CD4-positive, alpha-beta T cell treated with Interleukin-21 for 1 hour (primary cell): ENCODE data around the gene S100A12.

ENCODE experiments used
- DNase-seq: peaks from one replicate; pipeline ENCODE4 v3.0.0-alpha.2; 2020

The S100A12 gene

DNA sequence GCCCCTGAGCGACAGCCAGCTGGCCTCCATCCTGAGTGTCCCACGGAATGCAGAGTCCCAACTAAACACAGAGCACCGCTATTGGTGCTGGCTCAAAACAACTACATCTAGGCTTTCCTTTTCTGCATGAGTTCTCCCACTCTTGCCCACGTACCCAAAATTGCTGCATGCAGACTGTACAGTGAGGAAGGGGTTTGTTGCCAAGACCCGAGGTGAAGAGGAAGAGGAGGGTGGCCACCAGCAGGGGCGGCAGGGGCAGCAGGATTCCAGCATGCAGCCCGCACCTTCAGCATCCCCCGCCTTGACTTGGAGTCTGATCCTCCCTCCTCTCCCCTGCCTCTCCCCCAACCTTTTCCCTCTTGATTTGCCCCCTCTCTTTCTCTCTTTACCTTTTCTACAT lies 9.7 kb downstream of the S100A12 start:
- no peak for DNase-seq

GRCh38 chr1:153364766-153365666 lies 10.4 kb downstream of the S100A12 start:
- no peak for DNase-seq

GRCh38 chr1:153364156-153364555 lies 11.3 kb downstream of the S100A12 start:
- no peak for DNase-seq

DNA sequence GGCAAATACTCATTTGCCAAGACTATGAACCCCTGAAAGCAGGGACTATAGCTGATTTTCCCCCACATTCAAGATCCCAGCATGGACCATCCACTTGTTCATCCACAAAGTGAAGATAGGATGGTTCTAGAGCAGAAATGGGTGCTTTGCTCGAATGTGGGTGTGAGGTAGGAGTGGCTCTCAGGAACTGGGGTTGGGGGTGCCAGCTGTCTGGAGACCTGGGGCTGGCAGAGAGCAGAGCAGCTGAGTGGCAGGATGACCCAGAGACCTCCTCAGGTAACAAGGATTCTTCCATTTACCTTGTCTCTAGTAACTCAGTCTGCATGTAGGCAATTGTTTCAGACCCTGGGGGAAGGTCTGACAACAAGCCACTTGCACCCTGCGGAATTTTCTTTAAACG lies 11.8 kb downstream of the S100A12 start:
- no peak for DNase-seq

GRCh38 chr1:153362187-153362775 lies 13.1 kb downstream of the S100A12 start:
- DNase-seq = no peak

DNA sequence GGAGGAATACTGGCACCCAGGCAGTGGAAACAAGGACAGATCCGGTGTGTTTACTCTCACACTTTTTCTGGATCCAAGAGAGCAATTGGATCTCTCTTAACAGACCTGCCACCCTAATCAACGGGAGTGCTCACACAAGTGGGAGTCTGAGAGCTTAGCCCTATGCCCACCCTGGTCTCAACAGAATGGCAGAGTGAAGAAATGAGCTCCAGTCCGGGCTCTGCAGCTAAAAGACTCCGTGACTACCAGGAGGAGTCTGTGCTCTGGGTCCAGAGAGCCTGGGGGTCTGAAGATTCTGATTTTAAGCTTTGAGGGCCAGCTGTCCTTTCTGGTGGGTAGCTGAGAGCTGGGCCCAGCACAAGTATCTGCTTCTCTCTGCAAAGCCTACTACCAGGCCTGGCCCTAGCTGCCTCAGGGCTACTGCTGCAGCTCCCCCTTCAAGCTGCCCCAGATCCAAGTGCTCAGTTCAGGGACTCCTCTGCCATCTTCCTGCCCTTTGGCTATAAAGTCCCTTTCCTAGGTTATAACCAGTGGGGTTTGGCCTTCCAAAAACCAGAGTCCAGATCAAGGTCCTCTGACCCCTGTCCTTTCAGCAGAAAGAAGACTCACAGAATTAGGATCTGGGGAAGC lies 13.8 kb downstream of the S100A12 start:
- no peak for DNase-seq

- no peak for DNase-seq
These were observed 14.6 kb downstream of the S100A12 start for GRCh38 chr1:153360592-153361479.

GRCh38 chr1:153360190-153360589 lies 15.2 kb downstream of the S100A12 start:
- no peak for DNase-seq

DNA sequence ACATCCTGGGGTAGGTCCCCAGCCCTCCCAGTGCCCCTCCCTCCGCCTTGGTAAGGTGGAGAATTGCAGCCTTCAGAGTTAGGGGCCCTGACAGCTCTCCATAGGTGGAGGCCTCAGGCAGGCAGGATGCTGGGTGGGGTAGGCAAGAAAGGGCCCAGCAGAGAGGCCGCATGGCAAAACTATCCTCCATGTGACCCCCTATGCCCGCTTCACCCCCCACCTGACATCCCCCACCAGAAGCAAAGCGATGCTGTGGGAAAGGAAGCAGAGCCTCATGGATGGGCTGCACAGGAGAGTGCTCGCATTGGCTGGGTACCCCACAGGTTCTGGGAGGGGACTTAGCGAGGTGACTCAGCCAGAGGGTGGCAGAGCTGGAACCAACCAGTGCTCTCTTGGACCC lies 16.2 kb downstream of the S100A12 start:
- no peak for DNase-seq

- no peak for DNase-seq
These were observed 16.8 kb downstream of the S100A12 start for GRCh38 chr1:153358691-153358975.

DNA sequence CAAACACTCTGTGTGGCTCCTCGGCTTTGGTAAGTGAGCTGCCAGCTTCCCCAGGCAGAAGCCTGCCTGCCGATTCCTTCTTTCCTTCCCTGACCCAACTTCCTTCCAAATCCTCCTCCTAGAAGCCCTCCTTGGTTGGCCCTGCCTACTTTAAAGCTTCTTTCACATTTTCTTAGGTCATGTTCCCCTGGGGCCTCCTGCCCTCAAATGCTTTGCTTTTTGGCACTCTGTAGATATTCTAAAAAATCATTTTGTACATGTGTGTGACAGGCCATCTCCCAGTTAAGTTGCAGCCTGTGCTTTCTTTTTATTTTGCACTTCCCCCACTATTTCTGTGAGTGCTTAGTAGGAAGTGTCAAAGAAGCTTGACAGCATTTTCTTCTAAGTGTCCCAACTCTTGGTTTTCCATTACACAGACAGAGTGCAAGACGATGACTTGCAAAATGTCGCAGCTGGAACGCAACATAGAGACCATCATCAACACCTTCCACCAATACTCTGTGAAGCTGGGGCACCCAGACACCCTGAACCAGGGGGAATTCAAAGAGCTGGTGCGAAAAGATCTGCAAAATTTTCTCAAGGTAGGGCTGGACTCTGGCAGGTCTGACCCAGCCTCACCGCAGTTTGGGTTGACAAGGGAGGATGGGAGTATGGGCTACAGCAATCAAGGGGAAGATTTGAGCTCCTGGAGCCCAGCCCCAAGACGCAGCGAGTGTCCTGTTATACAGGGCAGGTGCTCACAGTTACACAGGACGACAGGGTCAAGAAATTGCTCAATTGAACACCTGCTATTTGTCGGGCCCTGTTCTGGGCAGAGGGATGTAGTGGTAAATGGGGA lies 17.3 kb downstream of the S100A12 start, which contains the start of gene S100A9:
Gene S100A9 (plus strand): TSS at position 2 of the 838 bp plus-strand sequence. CDS start 430 bp downstream, at position 432.
- DNase-seq = no peak

GRCh38 chr1:153357076-153357852 lies 18.2 kb downstream of the S100A12 start:
- no peak for DNase-seq

DNA sequence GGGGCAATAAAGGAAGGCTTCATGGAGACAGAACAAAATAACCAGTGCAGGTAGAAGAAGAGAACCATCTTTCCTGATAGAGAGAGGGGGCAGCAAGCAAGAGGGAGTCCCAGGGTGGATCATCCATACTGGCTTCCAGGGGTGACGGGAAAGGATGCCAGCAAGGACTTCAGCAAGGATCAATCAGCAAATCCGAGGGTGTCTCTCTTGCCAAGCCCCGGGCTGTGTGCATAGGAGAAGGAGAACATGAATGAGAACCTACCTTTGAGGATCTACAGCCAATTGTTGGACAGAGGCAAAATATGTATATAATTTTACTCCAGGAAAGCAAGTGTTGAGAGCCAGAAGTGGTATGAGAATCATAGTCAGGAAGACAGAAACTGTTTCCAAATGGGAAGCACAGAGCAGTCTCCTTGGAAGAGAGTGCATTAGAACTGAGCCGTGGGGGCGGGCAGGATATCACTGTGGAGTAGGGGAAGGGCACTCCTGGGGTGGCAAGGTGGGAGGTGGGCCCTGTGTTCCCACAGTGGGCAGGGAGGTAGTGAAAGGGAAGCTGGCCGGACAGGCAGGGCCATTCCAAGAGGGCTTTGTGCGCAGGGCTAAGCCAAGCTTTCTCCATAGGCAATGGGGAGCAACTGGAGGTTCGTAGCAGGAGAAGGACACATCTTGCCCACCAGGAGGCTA lies 18.9 kb downstream of the S100A12 start:
- no peak for DNase-seq

- DNase-seq = peak; percentile 36
These were observed 19.9 kb downstream of the S100A12 start for GRCh38 chr1:153355445-153356071.

DNA sequence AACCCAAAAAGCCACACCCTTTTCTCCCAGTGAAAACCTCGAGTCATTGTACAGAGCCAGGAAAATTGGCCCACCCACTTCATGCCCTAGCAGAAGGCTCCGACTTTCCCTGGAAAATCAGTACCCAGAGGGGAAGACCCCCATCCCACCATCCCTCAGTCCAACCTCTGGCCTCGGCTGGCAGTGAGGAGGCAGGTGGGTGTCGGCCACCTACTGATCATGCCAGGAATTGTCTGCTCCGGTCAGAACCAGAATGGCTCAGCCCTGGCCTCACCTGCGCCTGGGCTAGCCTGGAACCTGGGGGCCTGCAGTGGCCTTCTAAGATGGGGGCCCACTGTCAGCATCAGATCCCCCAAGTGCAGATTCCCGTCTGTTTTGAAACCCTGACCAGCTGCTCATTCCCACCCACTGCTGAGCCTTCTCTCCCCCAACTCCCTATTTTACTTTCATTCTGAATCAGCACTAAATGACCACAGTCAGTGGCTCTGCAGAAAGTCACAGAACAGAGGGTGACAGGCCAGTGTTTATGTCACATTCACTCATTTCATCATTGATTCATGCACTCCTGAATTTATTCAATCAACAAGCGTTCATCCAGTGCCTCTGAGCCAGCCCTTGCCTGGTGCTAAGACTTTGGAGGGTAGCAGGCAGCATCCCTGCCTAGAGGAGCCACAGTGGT lies 20.8 kb downstream of the S100A12 start:
- DNase-seq = no peak

GRCh38 chr1:153353226-153353947 lies 22.0 kb downstream of the S100A12 start:
- DNase-seq = no peak

DNA sequence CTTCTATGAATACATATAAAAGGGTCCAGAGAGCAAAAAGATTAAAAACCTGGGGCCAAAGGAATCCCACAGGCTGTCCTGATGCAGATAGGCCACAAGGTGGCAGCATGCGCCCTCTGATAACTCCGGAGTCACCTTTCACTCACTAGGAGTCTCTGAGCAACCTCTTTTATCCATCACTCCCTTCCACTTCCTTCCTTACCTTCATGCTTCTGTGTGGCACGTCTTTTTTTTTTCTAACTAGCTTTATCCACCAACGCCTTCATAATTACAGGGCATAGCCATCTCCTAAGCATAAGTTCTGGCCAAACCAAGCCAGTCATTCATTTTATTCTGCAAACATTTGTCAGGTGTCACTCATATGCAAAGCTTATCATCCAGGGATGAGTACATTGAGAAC lies 22.9 kb downstream of the S100A12 start:
- peak; percentile 64 for DNase-seq

DNA sequence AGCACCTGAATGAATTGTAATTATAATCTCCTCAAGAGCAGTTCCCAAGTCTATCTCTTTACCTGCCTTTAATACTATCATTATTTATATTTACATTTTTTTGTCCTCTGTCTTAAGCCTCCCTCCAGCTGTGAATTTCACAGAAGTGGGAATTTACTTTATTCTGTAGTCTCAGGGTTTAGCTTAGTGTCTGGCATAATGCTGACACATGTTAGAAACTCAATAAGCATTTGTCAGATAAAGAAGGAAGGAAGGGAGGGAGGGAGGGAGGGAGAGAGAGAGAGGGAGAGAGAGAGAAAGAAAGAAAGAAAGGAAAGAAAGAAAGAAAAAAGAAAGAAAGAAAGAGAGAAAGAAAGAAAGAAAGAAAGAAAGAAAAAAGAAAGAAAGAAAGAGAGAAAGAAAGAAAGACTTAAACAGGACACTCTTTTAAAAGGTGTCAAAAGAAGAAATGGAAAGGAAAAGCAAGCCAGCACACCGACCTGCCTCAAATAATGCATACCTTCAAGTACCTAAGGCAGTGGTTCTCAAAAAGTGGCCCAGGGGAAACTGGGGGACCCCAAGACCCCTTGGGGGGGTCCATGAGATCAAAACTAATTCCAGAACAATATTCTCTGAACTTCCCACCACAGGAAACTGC lies 25.0 kb downstream of the S100A12 start:
- no peak for DNase-seq
